Caki2 (cell line): ENCODE results near the gene EML6. TPM values are rescaled to one million over a fixed set of nuclear protein-coding genes. Genes with fewer than 3 reads are reported as not detected.

Experiments
- DNase-seq: peaks from one replicate; pipeline ENCODE4 v3.0.0-alpha.2; 2015; ENCODE audit warnings: low read depth
- in situ Hi-C: cut with HindIII; loops from 2 replicates; pipeline ENCODE4 v1.10.0; 2016; ENCODE audit warnings: low sequenced_read_pairs, low pct_unique_long_range_greater_than_20kb, mixed read lengths
- total RNA-seq: library from RNA; depleted of rRNA; stranded (reverse); fragments of >200 nt; shearing (Covaris generic); gene quantifications from 2 replicates; pipeline ENCODE4 v1.2.3, GENCODE V29; 2014; ENCODE audit warnings: low replicate concordance

The EML6 gene
- total RNA-seq, 1 experiment from 2014 or later, result not detected

DNA sequence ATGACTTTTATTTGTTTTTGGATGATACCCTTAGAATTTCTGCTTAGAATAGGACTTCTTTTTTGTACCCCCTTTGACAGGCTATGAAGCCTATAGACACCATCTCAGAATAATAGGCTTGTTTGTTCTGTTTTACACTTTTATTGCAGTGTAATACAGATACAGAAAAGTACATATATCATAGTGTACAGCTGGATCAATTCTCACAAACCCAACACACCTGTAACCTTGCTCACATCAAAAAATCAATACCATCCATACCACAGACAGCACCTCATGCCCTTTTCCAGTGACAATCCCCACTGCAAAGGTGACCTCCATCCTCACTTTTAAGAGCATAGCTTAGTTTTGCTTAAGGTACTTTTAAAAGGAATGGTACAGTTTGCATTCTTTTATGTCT is 14.8 kb downstream of the EML6 start:
- in situ Hi-C loops, result no loop called here
- DNase-seq, result no peak

GRCh38 chr2:54740333-54740732 is 16.9 kb downstream of the EML6 start:
- in situ Hi-C loops, result no loop called here
- DNase-seq, result no peak

GRCh38 chr2:54741250-54741649 is 17.8 kb downstream of the EML6 start:
- in situ Hi-C loops, result no loop called here
- no peak for DNase-seq

- in situ Hi-C loops, result no loop called here
- DNase-seq, result no peak
Measured at GRCh38 chr2:54750040-54750439, 26.6 kb downstream of the EML6 start.

- in situ Hi-C loops, result no loop called here
Measured at GRCh38 chr2:54752439-54752838, 29.0 kb downstream of the EML6 start.

DNA sequence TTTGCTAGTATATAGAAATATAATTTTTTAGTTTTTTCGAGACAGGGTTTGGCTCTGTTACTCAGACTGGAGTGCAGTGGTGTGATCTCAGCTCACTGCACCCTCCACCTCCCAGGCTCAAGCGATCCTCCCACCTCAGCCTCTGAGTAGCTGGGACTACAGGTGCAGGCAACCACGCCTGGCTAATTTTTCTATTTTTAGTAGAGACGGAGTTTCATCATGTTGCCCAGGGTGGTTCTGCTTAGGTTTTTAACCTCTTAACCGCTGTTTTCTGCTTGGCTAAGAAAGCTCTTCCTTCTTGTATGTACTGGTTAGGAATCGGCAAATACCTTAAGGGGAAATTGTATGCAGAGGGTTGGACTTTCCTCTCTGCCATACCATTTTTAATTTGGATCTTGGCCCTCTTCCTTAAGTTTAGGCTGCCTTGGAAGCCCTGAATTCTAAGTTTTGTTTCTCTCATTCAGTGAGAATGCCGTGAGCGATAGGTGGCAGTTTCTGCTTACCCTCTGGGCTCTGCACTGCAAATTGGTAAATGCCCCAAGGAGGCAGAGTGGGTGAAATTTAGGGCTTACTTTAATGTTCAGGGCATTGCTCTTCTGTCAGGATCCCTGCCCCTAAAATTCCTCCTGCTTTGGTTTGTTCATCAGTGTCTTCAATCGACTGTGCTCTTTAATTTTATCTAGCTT is 32.3 kb downstream of the EML6 start:
- in situ Hi-C loops, result no loop called here
- no peak for DNase-seq

More at GRCh38 chr2:54752439-54752838, 29.0 kb downstream of the EML6 start:
- no peak for DNase-seq

GRCh38 chr2:54757500-54757899 is 34.0 kb downstream of the EML6 start:
- in situ Hi-C loops, result no loop called here
- DNase-seq, result no peak

GRCh38 chr2:54758951-54759350 is 35.5 kb downstream of the EML6 start:
- in situ Hi-C loops, result no loop called here
- no peak for DNase-seq

GRCh38 chr2:54760310-54760709 is 36.8 kb downstream of the EML6 start:
- no peak for DNase-seq
- in situ Hi-C loops, result no loop called here

- in situ Hi-C loops, result no loop called here
- no peak for DNase-seq
Measured at GRCh38 chr2:54763636-54764291, 40.3 kb downstream of the EML6 start.

DNA sequence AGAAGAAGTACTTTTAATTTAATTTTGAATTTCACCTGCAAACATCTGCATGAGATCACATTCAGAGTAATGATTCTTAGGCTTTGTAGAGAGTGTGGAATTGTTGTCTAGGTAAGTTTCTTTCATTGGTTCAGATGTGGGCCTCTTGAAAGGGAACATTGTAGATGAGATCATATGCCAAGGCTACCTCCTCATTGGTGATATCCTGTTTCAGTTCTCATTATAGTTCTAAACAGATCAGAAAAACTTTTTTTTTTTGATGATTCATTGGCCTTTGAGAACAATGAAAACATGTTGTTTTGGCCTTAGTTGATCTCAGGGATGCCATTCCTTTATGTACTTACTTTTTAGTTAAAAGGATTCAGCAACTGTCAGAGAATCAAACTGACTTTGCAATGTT is 44.5 kb downstream of the EML6 start:
- in situ Hi-C loops, result no loop called here
- peak; percentile 6 for DNase-seq

DNA sequence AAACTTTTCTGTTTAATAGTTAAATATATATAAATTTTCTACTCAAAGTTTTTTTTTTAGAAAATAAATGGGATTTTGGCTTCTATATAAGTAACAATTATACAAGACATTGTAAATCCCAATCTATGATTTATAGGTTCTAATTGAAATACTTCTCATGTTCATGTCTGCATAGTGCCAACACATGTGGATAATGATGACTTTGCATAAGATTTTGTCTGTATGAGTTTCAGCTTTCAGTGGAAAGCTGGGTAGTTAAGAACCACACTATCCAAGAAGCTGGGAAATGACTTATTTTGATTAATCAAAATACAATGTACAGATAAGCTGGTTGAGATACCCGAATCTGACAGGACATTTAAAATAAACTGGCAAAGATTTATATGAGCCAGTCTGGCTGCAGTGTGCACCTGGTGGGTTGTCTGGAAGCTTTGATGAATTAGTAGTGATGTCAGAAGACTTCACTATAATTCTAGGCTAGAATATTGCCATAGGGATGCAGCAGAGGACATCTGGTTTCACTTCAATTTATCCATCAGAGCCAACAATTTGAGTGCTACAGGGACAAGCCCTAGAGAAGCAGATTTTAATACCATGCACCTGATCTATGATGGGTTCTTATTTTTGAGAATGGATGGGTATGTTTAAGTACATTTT is 45.4 kb downstream of the EML6 start:
- no peak for DNase-seq
- in situ Hi-C loops, result no loop called here

DNA sequence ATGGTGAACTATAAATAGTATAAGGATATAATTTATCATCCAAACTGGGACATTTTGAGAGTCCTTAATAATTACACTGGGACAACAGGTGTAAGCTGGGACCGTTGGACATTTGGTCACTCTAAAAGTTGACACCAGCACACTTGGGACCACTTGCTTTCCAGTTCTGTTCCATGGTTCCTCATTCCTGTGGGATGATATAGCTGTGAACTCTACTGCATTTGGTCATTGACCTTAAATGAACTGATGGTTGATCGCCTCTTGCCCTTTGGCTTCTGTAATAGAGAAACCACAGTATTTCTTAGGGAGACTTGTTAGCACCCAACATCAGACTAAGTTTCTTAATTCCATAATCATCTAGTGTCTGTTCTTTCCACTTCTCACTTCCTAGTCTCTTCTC is 46.7 kb downstream of the EML6 start:
- no peak for DNase-seq

GRCh38 chr2:54770676-54771075 is 47.2 kb downstream of the EML6 start:
- in situ Hi-C loops, result no loop called here
- DNase-seq, result no peak

More for the DNA sequence above, 46.7 kb downstream of the EML6 start:
- in situ Hi-C loops, result no loop called here

GRCh38 chr2:54771166-54771885 is 47.9 kb downstream of the EML6 start:
- DNase-seq, result peak; percentile 47

DNA sequence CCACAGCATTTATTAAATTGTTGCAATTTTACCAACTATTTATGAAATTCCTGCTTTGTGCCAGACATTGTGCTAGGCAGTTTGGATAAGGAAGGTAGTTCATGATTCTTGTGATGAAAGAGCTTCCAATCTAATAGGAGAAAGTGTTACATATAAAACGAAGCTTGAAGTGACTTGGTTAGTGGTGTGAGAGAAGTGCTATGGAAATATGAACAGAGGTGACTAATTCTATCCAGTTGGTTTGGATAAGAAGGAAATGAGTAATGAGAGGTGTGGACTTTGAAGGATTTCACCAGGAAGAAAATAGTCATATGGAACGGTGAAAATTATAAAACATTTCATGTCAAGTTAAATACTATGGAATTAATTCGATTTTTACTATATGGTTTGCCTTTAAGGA is 48.6 kb downstream of the EML6 start:
- in situ Hi-C loops, result no loop called here
- DNase-seq, result no peak

More at GRCh38 chr2:54771166-54771885, 47.9 kb downstream of the EML6 start:
- in situ Hi-C loops, result no loop called here

DNA sequence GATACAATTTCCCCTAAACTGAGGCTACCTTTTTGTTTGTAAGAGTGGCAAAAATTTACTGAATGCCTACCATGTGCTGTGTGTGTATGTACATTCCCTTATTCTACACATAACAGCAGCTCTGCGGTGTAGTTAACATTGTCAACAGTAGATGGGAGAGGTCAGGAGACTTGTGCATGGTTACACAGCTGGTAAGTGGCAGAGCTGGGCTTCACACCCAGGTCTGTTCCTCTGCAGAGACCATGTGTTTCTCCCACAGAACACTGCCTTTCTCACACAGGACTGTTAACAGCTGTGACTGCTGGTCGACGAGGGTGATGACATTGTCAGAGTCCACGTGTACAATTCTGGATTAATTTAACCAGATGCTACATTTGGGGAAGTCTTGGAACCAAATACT is 49.1 kb downstream of the EML6 start:
- in situ Hi-C loops, result no loop called here
- DNase-seq, result no peak

DNA sequence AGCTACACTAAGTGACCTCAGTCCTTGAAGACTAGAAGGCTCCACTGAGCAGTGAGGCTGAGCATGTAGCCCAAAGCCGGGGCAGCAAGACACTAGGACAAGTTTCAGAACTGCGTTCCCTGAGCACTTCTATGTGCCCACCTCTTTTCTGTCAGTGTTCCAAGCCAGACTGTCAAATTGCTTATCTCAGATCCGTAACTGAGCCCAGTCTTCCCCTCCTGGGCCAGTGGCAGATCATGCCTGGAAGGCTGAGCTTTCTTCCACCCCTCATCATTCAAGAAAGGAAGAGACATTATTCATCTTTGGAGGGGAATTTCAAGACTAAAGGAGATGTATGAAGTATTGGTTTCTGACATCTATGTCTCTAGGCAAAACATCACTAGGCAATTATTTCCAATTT is 49.8 kb downstream of the EML6 start:
- no peak for DNase-seq
- in situ Hi-C loops, result no loop called here

- in situ Hi-C loops, result no loop called here
- DNase-seq, result no peak
Measured at GRCh38 chr2:54773838-54774237, 50.4 kb downstream of the EML6 start.
